Upper lobe of right lung (tissue), 1 donor: ENCODE measurements around the gene PLEKHJ1. TPM values are rescaled to one million over a fixed set of nuclear protein-coding genes. Genes with fewer than 3 reads are reported as not detected.
A peak's percentile ranks its signal among the peaks of the same experiment; 100 is the strongest.

Experiments used
- ATAC-seq: fragments of 200-7000 bp; cut with Tn5 transposase; one replicate; pipeline ENCODE4 v1.9.1; 2020; ENCODE audit warnings: mild to moderate bottlenecking, moderate library complexity
- DNase-seq: peaks from one replicate; pipeline ENCODE4 v3.0.0-alpha.2; 2020
- H3K27ac ChIP-seq: fragments of 200-600 bp; one replicate; pipeline ENCODE4 v1.8.0; 2022
- H3K27me3 ChIP-seq: fragments of 200-600 bp; one replicate; pipeline ENCODE4 v1.8.0; 2022; ENCODE audit warnings: mild to moderate bottlenecking
- H3K36me3 ChIP-seq: fragments of 200-600 bp; one replicate; pipeline ENCODE4 v1.8.0; 2022
- H3K4me1 ChIP-seq: fragments of 200-600 bp; one replicate; pipeline ENCODE4 v1.8.0; 2022
- H3K4me3 ChIP-seq: fragments of 200-600 bp; one replicate; pipeline ENCODE4 v1.8.0; 2022; ENCODE audit warnings: mild to moderate bottlenecking
- H3K9me3 ChIP-seq: fragments of 200-600 bp; one replicate; pipeline ENCODE4 v1.8.0; 2022
- intact Hi-C: fragments of 100-400 bp; cut with DNase I; formaldehyde crosslinking; loops from one replicate; pipeline ENCODE4 v1.11.0; 2022
- total RNA-seq: library from RNA; stranded (reverse); fragmentation: NEBNext Ultra II Directional; extraction: Animal tissue kit (Norgen Biotek cat#: 25700); gene quantifications from one replicate; pipeline ENCODE4 v1.2.1, GENCODE V29; 2021
- TF ChIP-seq, protein P1 (sequence below): fragments of 200-600 bp; IDR thresholded peaks from one replicate; pipeline ENCODE4 v1.8.0; 2022; ENCODE audit warnings: antibody characterized with exemption
- donor health status: DM: no; HTN: yes; CAD: no; lungs with severe emphysema.

The PLEKHJ1 gene
- total RNA-seq, 1 donor from 2014 or later: 54.6 TPM

GRCh38 chr19:2280633-2281264 lies 44.6 kb upstream of the PLEKHJ1 start:
- ATAC-seq (no peak), DNase-seq (no peak)
- Histone ChIP-seq H3K36me3 (no peaks in the 10 kb centered on the region), H3K27ac (no peak overlapping the region), H3K27me3 (no peaks in the 10 kb centered on the region), H3K4me3 (no peak overlapping the region), H3K9me3 (no peaks in the 10 kb centered on the region), H3K4me1 (peaks cover 11% of the 10 kb centered on the region)
- intact Hi-C loops: no loop called here
- TF ChIP-seq, protein P1, sequence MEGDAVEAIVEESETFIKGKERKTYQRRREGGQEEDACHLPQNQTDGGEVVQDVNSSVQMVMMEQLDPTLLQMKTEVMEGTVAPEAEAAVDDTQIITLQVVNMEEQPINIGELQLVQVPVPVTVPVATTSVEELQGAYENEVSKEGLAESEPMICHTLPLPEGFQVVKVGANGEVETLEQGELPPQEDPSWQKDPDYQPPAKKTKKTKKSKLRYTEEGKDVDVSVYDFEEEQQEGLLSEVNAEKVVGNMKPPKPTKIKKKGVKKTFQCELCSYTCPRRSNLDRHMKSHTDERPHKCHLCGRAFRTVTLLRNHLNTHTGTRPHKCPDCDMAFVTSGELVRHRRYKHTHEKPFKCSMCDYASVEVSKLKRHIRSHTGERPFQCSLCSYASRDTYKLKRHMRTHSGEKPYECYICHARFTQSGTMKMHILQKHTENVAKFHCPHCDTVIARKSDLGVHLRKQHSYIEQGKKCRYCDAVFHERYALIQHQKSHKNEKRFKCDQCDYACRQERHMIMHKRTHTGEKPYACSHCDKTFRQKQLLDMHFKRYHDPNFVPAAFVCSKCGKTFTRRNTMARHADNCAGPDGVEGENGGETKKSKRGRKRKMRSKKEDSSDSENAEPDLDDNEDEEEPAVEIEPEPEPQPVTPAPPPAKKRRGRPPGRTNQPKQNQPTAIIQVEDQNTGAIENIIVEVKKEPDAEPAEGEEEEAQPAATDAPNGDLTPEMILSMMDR: no peak

GRCh38 chr19:2278459-2279158 lies 42.5 kb upstream of the PLEKHJ1 start:
- no peak overlapping the region for H3K4me3 ChIP-seq
- peaks cover 28% of the 10 kb centered on the region for H3K4me1 ChIP-seq
- TF ChIP-seq, protein P1: no peak
- no peaks in the 10 kb centered on the region for H3K9me3 ChIP-seq
- no peaks in the 10 kb centered on the region for H3K27me3 ChIP-seq
- DNase-seq: no peak
- intact Hi-C loops: no loop called here
- ATAC-seq: no peak
- H3K27ac ChIP-seq: no peak overlapping the region
- no peaks in the 10 kb centered on the region for H3K36me3 ChIP-seq

DNA sequence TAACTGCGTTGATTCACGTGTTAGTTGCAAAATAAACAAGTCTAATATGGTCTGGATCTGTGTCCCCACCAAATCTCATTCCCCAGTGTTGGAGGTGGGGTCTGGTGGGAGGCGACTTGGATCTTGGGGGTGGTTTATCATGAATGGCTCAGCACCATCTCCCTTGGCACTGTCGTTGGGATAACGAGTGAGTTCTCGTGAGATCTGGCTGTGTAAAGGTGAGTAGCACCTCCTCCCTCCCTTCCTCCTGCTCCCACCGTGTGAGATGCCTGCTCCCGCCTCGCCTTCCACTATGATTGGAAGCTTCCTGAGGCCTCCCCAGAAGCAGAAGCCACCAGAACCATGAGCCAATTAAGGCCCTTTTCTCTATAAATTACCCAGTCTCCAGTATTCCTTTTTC lies 41.0 kb upstream of the PLEKHJ1 start:
- Histone ChIP-seq H3K27me3 (no peaks in the 10 kb centered on the region), H3K36me3 (peaks cover 14% of the 10 kb centered on the region), H3K4me3 (no peak overlapping the region), H3K27ac (no peak overlapping the region), H3K9me3 (no peaks in the 10 kb centered on the region), H3K4me1 (peaks cover 37% of the 10 kb centered on the region)
- no peak for DNase-seq
- ATAC-seq: no peak
- TF ChIP-seq, protein P1: no peak
- intact Hi-C loops: no loop called here

DNA sequence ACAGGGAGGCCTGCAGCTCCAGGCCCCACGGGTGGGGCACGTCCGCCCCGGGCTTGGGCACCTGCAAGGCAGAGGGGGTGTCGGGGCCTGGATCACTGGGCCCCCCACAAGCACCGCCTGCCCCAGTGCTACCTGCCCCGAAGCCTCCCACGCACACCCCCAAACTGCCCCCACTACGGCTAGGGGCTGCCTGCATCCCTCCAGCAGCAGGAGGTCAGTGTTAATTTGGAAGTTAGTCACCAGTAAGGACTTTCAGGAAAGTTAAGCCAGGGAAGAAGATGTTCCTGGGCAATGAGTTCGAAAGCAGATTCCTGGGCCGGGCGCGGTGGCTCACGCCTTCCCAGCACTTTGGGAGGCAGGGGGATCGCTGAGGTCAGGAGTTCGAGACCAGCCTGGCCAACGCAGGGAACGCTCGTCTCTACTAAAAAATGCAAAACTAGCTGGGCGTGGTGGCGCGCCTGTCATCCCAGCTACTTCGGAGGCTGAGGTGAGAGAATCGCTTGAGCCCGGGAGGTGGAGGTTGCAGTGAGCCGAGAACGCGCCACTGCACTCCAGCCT lies 40.4 kb upstream of the PLEKHJ1 start:
- no peak overlapping the region for H3K27ac ChIP-seq
- DNase-seq (no peak), ATAC-seq (no peak)
- no peaks in the 10 kb centered on the region for H3K9me3 ChIP-seq
- H3K27me3 ChIP-seq: no peaks in the 10 kb centered on the region
- peaks cover 38% of the 10 kb centered on the region for H3K4me1 ChIP-seq
- H3K4me3 ChIP-seq: no peak overlapping the region
- peaks cover 20% of the 10 kb centered on the region for H3K36me3 ChIP-seq
- TF ChIP-seq, protein P1: no peak
- intact Hi-C loops: no loop called here

- Histone ChIP-seq H3K4me1 (peaks cover 42% of the 10 kb centered on the region), H3K27ac (no peak overlapping the region), H3K36me3 (peaks cover 25% of the 10 kb centered on the region), H3K4me3 (no peak overlapping the region), H3K27me3 (no peaks in the 10 kb centered on the region), H3K9me3 (no peaks in the 10 kb centered on the region)
- DNase-seq (no peak), ATAC-seq (peak; percentile 1)
- TF ChIP-seq, protein P1: no peak
- intact Hi-C loops: no loop called here
These were observed 39.7 kb upstream of the PLEKHJ1 start for GRCh38 chr19:2275588-2276428.
